ENCODE measurements around the gene CNTRL. TPM values are rescaled to one million over a fixed set of nuclear protein-coding genes. Genes with fewer than 3 reads are reported as not detected.

Gene CNTRL
- total RNA-seq, 4 donors from 2014 or later, result 23.5 to 31.5 (median 29.6) TPM

- no peaks in the 10 kb centered on the region for H3K27me3 ChIP-seq
- no peak overlapping the region for H3K27ac ChIP-seq
- no peaks in the 10 kb centered on the region for H3K9me3 ChIP-seq
- no peak overlapping the region for H3K4me3 ChIP-seq
- intact Hi-C loops (cut with DNase I; ENCODE audit: low total_unique reads), result no loop called here
- DNase-seq, result no peak
- TF ChIP-seq CTCF (IDR thresholded peaks at IDR 0.05), result no peak
- TF ChIP-seq POLR2A (IDR thresholded peaks at IDR 0.05), result no peak
- no peaks in the 10 kb centered on the region for H3K4me1 ChIP-seq
- H3K36me3 ChIP-seq, result no peaks in the 10 kb centered on the region
These were observed 32.3 kb downstream of the CNTRL start for GRCh38 chr9:121107029-121107428.

DNA sequence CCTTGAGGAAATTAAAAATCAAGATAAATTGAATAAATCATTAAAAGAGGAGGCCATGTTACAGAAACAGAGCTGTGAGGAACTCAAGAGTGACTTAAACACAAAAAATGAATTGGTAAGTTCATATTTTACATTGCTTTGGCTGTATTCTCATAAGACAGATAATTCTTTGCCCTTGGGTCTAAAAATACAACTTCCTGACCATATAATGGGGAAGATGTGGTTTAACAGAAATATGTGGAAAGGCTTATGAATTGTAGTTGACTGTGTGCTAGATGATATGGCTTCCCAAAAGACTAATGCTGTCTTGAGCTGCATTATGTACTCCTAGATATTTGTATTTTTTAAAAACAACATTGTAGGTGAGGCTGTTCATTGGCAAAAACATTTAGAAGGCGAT lies 33.1 kb downstream of the CNTRL start:
- Histone ChIP-seq H3K27me3 (no peaks in the 10 kb centered on the region), H3K9me3 (no peaks in the 10 kb centered on the region), H3K27ac (no peak overlapping the region), H3K4me1 (no peaks in the 10 kb centered on the region), H3K36me3 (no peaks in the 10 kb centered on the region), H3K4me3 (no peak overlapping the region)
- DNase-seq, result no peak
- intact Hi-C loops (cut with DNase I; ENCODE audit: low total_unique reads), result no loop called here
- no peak for TF ChIP-seq POLR2A (IDR thresholded peaks at IDR 0.05)
- no peak for TF ChIP-seq CTCF (IDR thresholded peaks at IDR 0.05)

GRCh38 chr9:121115466-121115865 lies 40.7 kb downstream of the CNTRL start:
- TF ChIP-seq CTCF (IDR thresholded peaks at IDR 0.05) (no peak), POLR2A (IDR thresholded peaks at IDR 0.05) (no peak)
- Histone ChIP-seq H3K36me3 (no peaks in the 10 kb centered on the region), H3K9me3 (no peaks in the 10 kb centered on the region), H3K4me1 (no peaks in the 10 kb centered on the region), H3K27me3 (no peaks in the 10 kb centered on the region), H3K27ac (no peak overlapping the region), H3K4me3 (no peak overlapping the region)
- intact Hi-C loops (cut with DNase I; ENCODE audit: low total_unique reads), result no loop called here
- no peak for DNase-seq

GRCh38 chr9:121118266-121118665 lies 43.5 kb downstream of the CNTRL start:
- Histone ChIP-seq H3K27me3 (no peaks in the 10 kb centered on the region), H3K4me3 (no peak overlapping the region), H3K27ac (no peak overlapping the region), H3K9me3 (no peaks in the 10 kb centered on the region), H3K36me3 (no peaks in the 10 kb centered on the region), H3K4me1 (no peaks in the 10 kb centered on the region)
- DNase-seq, result no peak
- TF ChIP-seq POLR2A (IDR thresholded peaks at IDR 0.05), result no peak
- TF ChIP-seq CTCF (IDR thresholded peaks at IDR 0.05), result no peak
- intact Hi-C loops (cut with DNase I; ENCODE audit: low total_unique reads), result no loop called here

DNA sequence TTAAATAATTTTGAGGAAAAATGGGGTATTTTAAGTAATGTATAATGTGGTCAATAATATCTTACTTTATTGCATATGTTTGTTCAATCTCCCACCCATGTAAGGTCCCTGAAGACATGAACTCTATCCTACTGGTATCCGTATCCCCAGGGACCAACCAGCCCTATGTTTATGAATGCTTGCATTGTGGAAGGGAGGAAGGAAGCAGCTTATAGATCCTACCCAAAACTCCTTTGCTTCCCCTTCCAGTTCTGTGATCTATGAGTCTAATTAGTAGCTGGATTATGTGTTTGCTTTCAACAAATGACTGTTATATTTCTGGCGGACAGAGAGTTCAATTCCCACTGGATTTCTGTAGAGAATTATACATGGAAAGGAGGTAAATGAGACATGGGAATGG lies 45.6 kb downstream of the CNTRL start:
- Histone ChIP-seq H3K27ac (no peak overlapping the region), H3K36me3 (no peaks in the 10 kb centered on the region), H3K9me3 (no peaks in the 10 kb centered on the region), H3K4me1 (no peaks in the 10 kb centered on the region), H3K27me3 (no peaks in the 10 kb centered on the region), H3K4me3 (no peak overlapping the region)
- no peak for DNase-seq
- TF ChIP-seq CTCF (IDR thresholded peaks at IDR 0.05), result no peak
- TF ChIP-seq POLR2A (IDR thresholded peaks at IDR 0.05), result no peak
- intact Hi-C loops (cut with DNase I; ENCODE audit: low total_unique reads), result no loop called here
